H1 (cell line): ENCODE results near the gene PAK2. TPM values are rescaled to one million over a fixed set of nuclear protein-coding genes. Genes with fewer than 3 reads are reported as not detected.

ENCODE experiments used
- CTCF ChIA-PET: fragments of 300-600 bp; sonication (Branson Sonifier 250); formaldehyde crosslinking; loops from one replicate; lab custom pipeline; 2021; ENCODE audit not compliant: partially characterized antibody; lab: Charles Lee
- POLR2A ChIA-PET: fragments of 300-600 bp; sonication (Branson Sonifier 250); formaldehyde crosslinking; loops from one replicate; lab custom pipeline; 2021; ENCODE audit warnings: inconsistent platforms; ENCODE audit not compliant: partially characterized antibody; lab: Charles Lee
- DNase-seq, 2 experiments: peaks; one replicate each; pipeline versions ENCODE4 v3.0.0 to v3.0.0-alpha.2; 2010 to 2022; ENCODE audit warnings: low spot score in 2 of 2, low read depth in 1 of 2, mixed read lengths in 1 of 2
- FAIRE-seq: peaks from 2 replicates; lab custom pipeline; 2011; peaks lifted over from hg19 to GRCh38; lab: Jason Lieb, UNC
- H2AFZ ChIP-seq: 2 replicates; pipeline ENCODE4 v1.8.1; 2012; ENCODE audit warnings: low read length, inconsistent platforms
- H2AK5ac ChIP-seq: 2 replicates; pipeline ENCODE4 v1.6.1; 2013; ENCODE audit warnings: low read depth, low read length
- H2BK120ac ChIP-seq: replicated peaks from 2 replicates; pipeline ENCODE3; 2013; ENCODE audit warnings: low read depth, low read length, inconsistent platforms
- H2BK12ac ChIP-seq: 2 replicates; pipeline ENCODE4 v1.6.1; 2013; ENCODE audit warnings: low read depth, low read length
- H2BK15ac ChIP-seq: 2 replicates; pipeline ENCODE4 v1.6.1; 2013; ENCODE audit warnings: low read length
- H2BK20ac ChIP-seq: 2 replicates; pipeline ENCODE4 v1.6.1; 2013; ENCODE audit warnings: low read length
- H2BK5ac ChIP-seq: 2 replicates; pipeline ENCODE4 v1.6.1; 2013; ENCODE audit warnings: low read depth, low read length
- H3K14ac ChIP-seq: 2 replicates; pipeline ENCODE4 v1.6.1; 2013; ENCODE audit warnings: inconsistent platforms; ENCODE audit not compliant: insufficient read length
- H3K18ac ChIP-seq: 2 replicates; pipeline ENCODE4 v1.6.1; 2013; ENCODE audit warnings: low read length; ENCODE audit errors: extremely low read depth
- H3K23ac ChIP-seq: 2 replicates; pipeline ENCODE4 v1.6.1; 2013; ENCODE audit warnings: inconsistent platforms; ENCODE audit not compliant: insufficient read length
- H3K23me2 ChIP-seq: 2 replicates; pipeline ENCODE4 v1.6.1; 2013; ENCODE audit warnings: low read depth, low read length
- H3K27ac ChIP-seq: 2 replicates; pipeline ENCODE4 v1.6.1; 2011; ENCODE audit warnings: low read depth, low read length, inconsistent platforms
- H3K27me3 ChIP-seq, 4 experiments: replicated peaks in 1 of 4; 1 replicate in 1 of 4; 2 replicates in 3 of 4; pipeline versions ENCODE4 v1.6.1 to v1.8.1; 2011 to 2013; ENCODE audit warnings: low read length in 3 of 4, mild to moderate bottlenecking in 3 of 4, inconsistent platforms in 2 of 4, mixed read lengths in 2 of 4, moderate library complexity in 1 of 4; ENCODE audit not compliant: control insufficient read depth in 3 of 4, insufficient read depth in 3 of 4; ENCODE audit errors: extremely low read depth in 1 of 4
- H3K36me3 ChIP-seq, 4 experiments: 2 replicates each; pipeline versions ENCODE4 v1.6.1 to v1.8.1; 2011 to 2013; ENCODE audit warnings: mild to moderate bottlenecking in 4 of 4, low read length in 3 of 4, moderate library complexity in 2 of 4, control low read depth in 1 of 4, inconsistent platforms in 1 of 4; ENCODE audit not compliant: insufficient read depth in 4 of 4, control insufficient read depth in 2 of 4
- H3K4ac ChIP-seq: replicated peaks from 2 replicates; pipeline ENCODE3; 2013; ENCODE audit warnings: low read length, low read depth, mixed read lengths, inconsistent platforms; ENCODE audit not compliant: insufficient read length
- H3K4me1 ChIP-seq, 4 experiments: replicated peaks in 1 of 4; 1 replicate in 1 of 4; 2 replicates in 3 of 4; pipeline versions ENCODE4 v1.6.1 to v1.8.1; 2011 to 2013; ENCODE audit warnings: low read length in 3 of 4, inconsistent platforms in 2 of 4, mixed read lengths in 1 of 4; ENCODE audit not compliant: insufficient read depth in 4 of 4, control insufficient read depth in 3 of 4
- H3K4me2 ChIP-seq, 2 experiments: 2 replicates each; pipeline versions ENCODE4 v1.6.1 to v1.8.1; 2011 to 2013; ENCODE audit warnings: low read depth in 2 of 2, low read length in 2 of 2, control low read depth in 1 of 2, inconsistent platforms in 1 of 2, mild to moderate bottlenecking in 1 of 2; ENCODE audit not compliant: insufficient read depth in 1 of 2
- H3K4me3 ChIP-seq, 4 experiments: fragments of 200-600, 300-600 bp in 1 of 4; sonication (generic), shearing (Covaris generic), sonication (Bioruptor Twin) in 1 of 4; 2 replicates each; pipeline versions ENCODE4 v1.5.1 to v1.8.1; 2011 to 2016; ENCODE audit warnings: low read length in 4 of 4, low read depth in 3 of 4, control low read depth in 2 of 4, inconsistent platforms in 2 of 4, mild to moderate bottlenecking in 2 of 4, mixed read lengths in 1 of 4, moderate library complexity in 1 of 4; ENCODE audit not compliant: insufficient read depth in 2 of 4; ENCODE audit errors: extremely low read depth in 1 of 4
- H3K56ac ChIP-seq: replicated peaks from 2 replicates; pipeline ENCODE3; 2013; ENCODE audit warnings: low read depth, mild to moderate bottlenecking, mixed read lengths, low read length, inconsistent platforms; ENCODE audit not compliant: insufficient read length
- H3K79me1 ChIP-seq: 2 replicates; pipeline ENCODE4 v1.6.1; 2013; ENCODE audit warnings: low read depth, low read length, control low read depth
- H3K79me2 ChIP-seq, 2 experiments: 2 replicates each; pipeline versions ENCODE4 v1.6.1 to v1.8.1; 2012 to 2013; ENCODE audit warnings: low read length in 2 of 2, mild to moderate bottlenecking in 2 of 2, inconsistent platforms in 1 of 2; ENCODE audit not compliant: insufficient read depth in 2 of 2, control insufficient read depth in 1 of 2
- H3K9ac ChIP-seq, 4 experiments: replicated peaks in 1 of 4; 1 replicate in 1 of 4; 2 replicates in 3 of 4; pipeline versions ENCODE4 v1.6.1 to v1.8.1; 2011 to 2013; ENCODE audit warnings: low read depth in 3 of 4, low read length in 3 of 4, control low read depth in 2 of 4, mild to moderate bottlenecking in 2 of 4, moderate library complexity in 2 of 4, inconsistent platforms in 1 of 4; ENCODE audit errors: extremely low read depth in 1 of 4
- H3K9me3 ChIP-seq, 2 experiments: 2 replicates each; pipeline versions ENCODE4 v1.6.1 to v1.8.1; 2012 to 2013; ENCODE audit warnings: mild to moderate bottlenecking in 2 of 2, moderate library complexity in 2 of 2, control low read depth in 1 of 2, inconsistent platforms in 1 of 2, low read depth in 1 of 2, low read length in 1 of 2, mixed read lengths in 1 of 2; ENCODE audit not compliant: insufficient read depth in 2 of 2
- H4K20me1 ChIP-seq, 2 experiments: replicated peaks in 1 of 2; 2 replicates each; pipeline versions ENCODE3 to v1.8.1; 2011 to 2013; ENCODE audit warnings: inconsistent platforms in 2 of 2, low read length in 2 of 2, mild to moderate bottlenecking in 1 of 2; ENCODE audit not compliant: insufficient read depth in 2 of 2, control insufficient read depth in 1 of 2
- H4K5ac ChIP-seq: 2 replicates; pipeline ENCODE4 v1.6.1; 2013; ENCODE audit warnings: low read length, low read depth, mixed read lengths, inconsistent platforms; ENCODE audit not compliant: insufficient read length
- H4K8ac ChIP-seq: 2 replicates; pipeline ENCODE4 v1.8.0; 2013; ENCODE audit warnings: mild to moderate bottlenecking, moderate library complexity, low read length, inconsistent platforms; ENCODE audit not compliant: insufficient read depth; ENCODE audit errors: extremely low read depth
- H4K91ac ChIP-seq: replicated peaks from 2 replicates; pipeline ENCODE3; 2013; ENCODE audit warnings: low read length, mixed read lengths, inconsistent platforms; ENCODE audit not compliant: insufficient read length
- CBX5 ChIP-seq: fragments of 300-800, 300-1000 bp; sonication (generic); IDR thresholded peaks from 2 replicates; pipeline ENCODE4 v1.7.1; 2016; ENCODE audit warnings: antibody characterized with exemption, low read length, low read depth
- CEBPB ChIP-seq: IDR thresholded peaks from 2 replicates; pipeline ENCODE4 v1.6.1; 2012; ENCODE audit warnings: low read depth, low read length
- EGR1 ChIP-seq: IDR thresholded peaks from 2 replicates; pipeline ENCODE4 v1.6.1; 2011; ENCODE audit warnings: low read depth, low read length, borderline replicate concordance
- GTF2F1 ChIP-seq: IDR thresholded peaks from 2 replicates; pipeline ENCODE4 v1.6.1; 2012; ENCODE audit warnings: low read depth, low read length, improper control_type of control experiment, borderline replicate concordance
- JUND ChIP-seq: IDR thresholded peaks from 2 replicates; pipeline ENCODE4 v1.6.1; 2011; ENCODE audit warnings: mild to moderate bottlenecking, improper control_type of control experiment, low read length
- KDM1A ChIP-seq: fragments of 200-600, 300-600 bp; sonication (generic); IDR thresholded peaks from 2 replicates; pipeline ENCODE4 v1.7.1; 2016; ENCODE audit warnings: mild to moderate bottlenecking, low read length, borderline replicate concordance
- MAFK ChIP-seq: IDR thresholded peaks from 2 replicates; pipeline ENCODE4 v1.6.1; 2012; ENCODE audit warnings: low read depth, mild to moderate bottlenecking, improper control_type of control experiment, low read length
- MAX ChIP-seq: IDR thresholded peaks from 2 replicates; pipeline ENCODE4 v1.6.1; 2012; ENCODE audit warnings: inconsistent platforms
- NANOG ChIP-seq: IDR thresholded peaks from 2 replicates; pipeline ENCODE4 v1.6.1; 2011; ENCODE audit warnings: low read length, low read depth, mild to moderate bottlenecking, inconsistent platforms; ENCODE audit not compliant: insufficient read depth, poor library complexity, severe bottlenecking
- RAD21 ChIP-seq, 2 experiments: IDR thresholded peaks in 1 of 2; conservative IDR thresholded peaks in 1 of 2; 2 replicates each; pipeline ENCODE4 v1.6.1; 2011; ENCODE audit warnings: low read depth in 2 of 2, low read length in 2 of 2, improper control_type of control experiment in 1 of 2, inconsistent platforms in 1 of 2, mild to moderate bottlenecking in 1 of 2, moderate library complexity in 1 of 2
- RNF2 ChIP-seq: fragments of 200-900, 300-1000 bp; sonication (generic); IDR thresholded peaks from 2 replicates; pipeline ENCODE4 v1.7.1; 2016; ENCODE audit warnings: borderline replicate concordance, low read depth, mild to moderate bottlenecking, antibody characterized with exemption, low read length; ENCODE audit not compliant: poor library complexity, severe bottlenecking; ENCODE audit errors: missing control alignments
- SIRT6 ChIP-seq: IDR thresholded peaks from one replicate; pipeline ENCODE4 v1.7.1; 2012; ENCODE audit warnings: low read length, inconsistent platforms
- TAF1 ChIP-seq: IDR thresholded peaks from 2 replicates; pipeline ENCODE4 v1.6.1; 2011; ENCODE audit warnings: mild to moderate bottlenecking, low read depth, low read length
- TEAD4 ChIP-seq: IDR thresholded peaks from 2 replicates; pipeline ENCODE4 v1.6.1; 2012; ENCODE audit warnings: low read depth, low read length, inconsistent platforms, mixed read lengths
- WGBS, 2 experiments: shearing (Covaris generic) in 1 of 2; methylation state at CpG; one replicate each; pipeline versions ENCODE4 v1.1.6 to v1.1.7; 2013 to 2015; ENCODE audit warnings: low lambda C conversion rate in 2 of 2, mixed read lengths in 2 of 2, inconsistent platforms in 1 of 2, low coverage in 1 of 2, missing lambda C conversion rate in 1 of 2; ENCODE audit not compliant: insufficient replicate concordance in 2 of 2, insufficient coverage in 1 of 2, insufficient read length in 1 of 2; ENCODE audit errors: extremely low coverage in 1 of 2, missing lambda C conversion rate in 1 of 2; 5-methylcytosine and 5-hydroxymethylcytosine counted together
- polyA plus RNA-seq, 7 experiments: library from polyadenylated mRNA; depleted of rRNA in 3 of 7; stranded (reverse) in 5 of 7; unstranded in 2 of 7; fragments of >200 nt in 5 of 7; fragments of 200-250 nt in 2 of 7; gene quantifications; 1 replicate in 5 of 7; 2 replicates in 1 of 7; 4 replicates in 1 of 7; pipeline versions ENCODE4 v1.2.1 to v1.2.3, GENCODE V29; 2011 to 2013; ENCODE audit warnings: missing spikeins in 2 of 7, mixed read lengths in 2 of 7
- total RNA-seq: library from RNA; stranded (reverse); fragmentation: NEBNext Ultra II Directional; extraction: Animal tissue kit (Norgen Biotek cat#: 25700); gene quantifications from 2 replicates; pipeline ENCODE4 v1.2.1, GENCODE V29; 2021

Gene PAK2
- total and polyA plus RNA-seq, 2 of the 8 experiments (the other 6 are each of a cell fraction or from before 2014, with no cell fraction given): 13.1 to 60.5 TPM

GRCh38 chr3:196749125-196749524 is 9.5 kb downstream of the PAK2 start:
- Histone ChIP-seq H2BK120ac (no peak overlapping the region), H3K36me3 (peaks cover 0 to 7% (median 0%) of the 10 kb centered on the region in 4 experiments; a peak in 3 of 8 replicates)
- POLR2A ChIA-PET: interaction anchor here (3.0 kb wide), 1 partner anchor 9 kb away, joined by 14 read pairs; the partner anchor contains the start of gene PAK2
- TF ChIP-seq RNF2: no peak
- TF ChIP-seq NANOG: no peak
- no peak for TF ChIP-seq CBX5
- TF ChIP-seq MAFK: no peak
- TF ChIP-seq TEAD4: no peak
- no peak for TF ChIP-seq RAD21 (IDR thresholded peaks at IDR 0.05 in 1 of 2, conservative IDR thresholded peaks at IDR 0.05 in 1 of 2; ENCODE audit: low read depth in 2 of 2, low read length in 2 of 2)
- no peak for TF ChIP-seq KDM1A
- TF ChIP-seq SIRT6: no peak
- no peak for TF ChIP-seq JUND
- no peak for TF ChIP-seq EGR1
- no peak for TF ChIP-seq GTF2F1
- no peak for TF ChIP-seq MAX
- no peak for TF ChIP-seq CEBPB
- no peak for TF ChIP-seq TAF1

More at GRCh38 chr3:196749125-196749524, 9.5 kb downstream of the PAK2 start:
- no peaks in the 10 kb centered on the region for H3K23me2 ChIP-seq
- no peak overlapping the region for H3K4ac ChIP-seq
- no peak for DNase-seq
- no peak overlapping the region for H3K14ac ChIP-seq
- H2AFZ ChIP-seq: no peak overlapping the region
- H3K56ac ChIP-seq: no peak overlapping the region
- no peak overlapping the region for H4K8ac ChIP-seq
- no peak overlapping the region for H3K9ac ChIP-seq
- peaks cover 2 to 7% of the 10 kb centered on the region in 2 experiments for H4K20me1 ChIP-seq
- H3K79me1 ChIP-seq: peaks cover 6% of the 10 kb centered on the region
- H3K79me2 ChIP-seq: peaks cover 10 to 98% of the 10 kb centered on the region in 2 experiments
- H2BK12ac ChIP-seq: no peak overlapping the region
- no peak overlapping the region for H2BK5ac ChIP-seq
- H3K4me2 ChIP-seq: no peak overlapping the region
- no peaks in the 10 kb centered on the region for H3K9me3 ChIP-seq
- no peak overlapping the region for H3K27ac ChIP-seq
- H3K18ac ChIP-seq: no peak overlapping the region
- no peak overlapping the region for H4K5ac ChIP-seq
- H2BK20ac ChIP-seq: no peak overlapping the region
- peaks cover 0 to 4% (median 2%) of the 10 kb centered on the region in 4 experiments; a peak in 3 of 7 replicates for H3K4me1 ChIP-seq
- no peak overlapping the region for H4K91ac ChIP-seq
- WGBS, 2 experiments: 86% methylated on average over 8 of the region's 8 CpGs; no CpG with 5 or more reads in 1 of the 2 experiments
- H2AK5ac ChIP-seq: no peak overlapping the region
- H3K27me3 ChIP-seq: no peaks in the 10 kb centered on the region
- H3K4me3 ChIP-seq: no peak overlapping the region
- CTCF ChIA-PET: no interaction called here
- H2BK15ac ChIP-seq: no peak overlapping the region
- no peak for FAIRE-seq
- no peak overlapping the region for H3K23ac ChIP-seq
